RWPE2 (cell line): ENCODE measurements around the gene ATP10B.

Experiments used
- ATAC-seq: fragments of 200-7000 bp; cut with Tn5 transposase; 3 replicates; pipeline ENCODE4 v1.9.1; 2021; ENCODE audit warnings: low read depth
- DNase-seq: peaks from one replicate; pipeline ENCODE4 v3.0.0-alpha.2; 2020; ENCODE audit warnings: low spot score
- H3K27ac ChIP-seq: fragments of 450-650 bp; 2 replicates; pipeline ENCODE4 v1.5.1; 2017; ENCODE audit warnings: mild to moderate bottlenecking; ENCODE audit not compliant: poor library complexity, severe bottlenecking
- H3K27me3 ChIP-seq: fragments of 250-450 bp; sonication (Bioruptor Pico); 2 replicates; pipeline ENCODE4 v1.5.1; 2021; ENCODE audit warnings: mild to moderate bottlenecking, moderate library complexity; ENCODE audit not compliant: insufficient read depth, poor library complexity, severe bottlenecking
- H3K36me3 ChIP-seq: fragments of 250-450 bp; sonication (Bioruptor Pico); 2 replicates; pipeline ENCODE4 v1.5.1; 2020; ENCODE audit warnings: low read depth, mild to moderate bottlenecking, moderate library complexity
- H3K4me1 ChIP-seq: fragments of 250-450 bp; sonication (Bioruptor Pico); 2 replicates; pipeline ENCODE4 v1.5.1; 2021; ENCODE audit warnings: mild to moderate bottlenecking, moderate library complexity; ENCODE audit not compliant: insufficient read depth, poor library complexity, severe bottlenecking
- H3K4me3 ChIP-seq: fragments of 250-450 bp; sonication (Bioruptor Pico); 2 replicates; pipeline ENCODE4 v1.5.1; 2021; ENCODE audit warnings: mild to moderate bottlenecking, moderate library complexity; ENCODE audit not compliant: severe bottlenecking
- H3K9me3 ChIP-seq: fragments of 250-450 bp; sonication (Bioruptor Pico); 2 replicates; pipeline ENCODE4 v1.5.1; 2021; ENCODE audit warnings: mild to moderate bottlenecking, moderate library complexity; ENCODE audit not compliant: severe bottlenecking
- CTCF ChIP-seq: fragments of 450-650 bp; IDR thresholded peaks from one replicate; pipeline ENCODE4 v1.5.1; 2017; ENCODE audit warnings: mild to moderate bottlenecking, moderate library complexity; ENCODE audit not compliant: poor library complexity, severe bottlenecking

ATP10B gene

GRCh38 chr5:160539431-160539830 is 312.6 kb downstream of the ATP10B start:
- peak; percentile 40; the same call in 2 of the 3 replicates for ATAC-seq
- Histone ChIP-seq H3K4me1 (peaks cover 18% of the 10 kb centered on the region), H3K27me3 (no peaks in the 10 kb centered on the region), H3K27ac (no peak overlapping the region), H3K4me3 (no peak overlapping the region), H3K9me3 (no peaks in the 10 kb centered on the region), H3K36me3 (no peaks in the 10 kb centered on the region)
- no peak for TF ChIP-seq CTCF
- no peak for DNase-seq

GRCh38 chr5:160537940-160538339 is 314.1 kb downstream of the ATP10B start:
- ATAC-seq (no peak), DNase-seq (no peak)
- H3K27me3 ChIP-seq, result no peaks in the 10 kb centered on the region
- no peaks in the 10 kb centered on the region for H3K36me3 ChIP-seq
- TF ChIP-seq CTCF, result no peak
- no peaks in the 10 kb centered on the region for H3K9me3 ChIP-seq
- H3K4me3 ChIP-seq, result no peak overlapping the region
- no peak overlapping the region for H3K27ac ChIP-seq
- H3K4me1 ChIP-seq, result peaks cover 9% of the 10 kb centered on the region

- H3K9me3 ChIP-seq, result no peaks in the 10 kb centered on the region
- H3K27ac ChIP-seq, result no peak overlapping the region
- ATAC-seq (no peak), DNase-seq (no peak)
- H3K4me1 ChIP-seq, result peaks cover 1% of the 10 kb centered on the region
- no peak for TF ChIP-seq CTCF
- no peaks in the 10 kb centered on the region for H3K36me3 ChIP-seq
- no peaks in the 10 kb centered on the region for H3K27me3 ChIP-seq
- H3K4me3 ChIP-seq, result no peak overlapping the region
Observed at GRCh38 chr5:160537116-160537515, 314.9 kb downstream of the ATP10B start.

GRCh38 chr5:160534914-160535313 is 317.1 kb downstream of the ATP10B start:
- no peak for TF ChIP-seq CTCF
- no peaks in the 10 kb centered on the region for H3K4me1 ChIP-seq
- no peaks in the 10 kb centered on the region for H3K36me3 ChIP-seq
- no peak overlapping the region for H3K4me3 ChIP-seq
- H3K27ac ChIP-seq, result no peak overlapping the region
- DNase-seq (no peak), ATAC-seq (no peak)
- no peaks in the 10 kb centered on the region for H3K27me3 ChIP-seq
- H3K9me3 ChIP-seq, result no peaks in the 10 kb centered on the region

GRCh38 chr5:160534125-160534524 is 317.9 kb downstream of the ATP10B start:
- ATAC-seq (no peak), DNase-seq (no peak)
- H3K9me3 ChIP-seq, result no peaks in the 10 kb centered on the region
- no peaks in the 10 kb centered on the region for H3K36me3 ChIP-seq
- H3K4me1 ChIP-seq, result no peaks in the 10 kb centered on the region
- H3K27me3 ChIP-seq, result no peaks in the 10 kb centered on the region
- no peak overlapping the region for H3K4me3 ChIP-seq
- H3K27ac ChIP-seq, result no peak overlapping the region
- TF ChIP-seq CTCF, result no peak
